Skeletal muscle satellite cell (primary cell): ENCODE data around the gene MVD.

ENCODE experiments used
- H3K27me3 ChIP-seq: 2 replicates; pipeline ENCODE4 v1.7.0; 2013; ENCODE audit warnings: low read length; ENCODE audit not compliant: control insufficient read depth, insufficient read depth
- H3K36me3 ChIP-seq: 2 replicates; pipeline ENCODE4 v1.7.0; 2013; ENCODE audit warnings: mild to moderate bottlenecking, control low read depth, low read length; ENCODE audit not compliant: insufficient read depth
- H3K4me1 ChIP-seq: 2 replicates; pipeline ENCODE4 v1.7.0; 2013; ENCODE audit warnings: low read length; ENCODE audit not compliant: control insufficient read depth, insufficient read depth
- H3K4me2 ChIP-seq: 2 replicates; pipeline ENCODE4 v1.7.0; 2013; ENCODE audit warnings: mild to moderate bottlenecking, low read length
- H3K4me3 ChIP-seq: 2 replicates; pipeline ENCODE4 v1.7.0; 2013; ENCODE audit warnings: low read length
- H3K9ac ChIP-seq: 2 replicates; pipeline ENCODE4 v1.7.0; 2013; ENCODE audit warnings: mild to moderate bottlenecking, low read depth, low read length, moderate library complexity
- H3K9me3 ChIP-seq: replicated peaks from 2 replicates; pipeline ENCODE4 v1.7.0; 2013; ENCODE audit warnings: mild to moderate bottlenecking, control low read depth, low read length

The MVD gene

GRCh38 chr16:88695218-88695617 lies 32.3 kb upstream of the MVD start:
- Histone ChIP-seq H3K4me3 (no peak overlapping the region), H3K9ac (no peak overlapping the region), H3K4me2 (no peak overlapping the region), H3K9me3 (no peaks in the 10 kb centered on the region), H3K4me1 (no peaks in the 10 kb centered on the region), H3K36me3 (peaks cover 4% of the 10 kb centered on the region), H3K27me3 (peaks cover 11% of the 10 kb centered on the region)

GRCh38 chr16:88694221-88695087 lies 31.6 kb upstream of the MVD start:
- H3K4me2 ChIP-seq = no peak overlapping the region
- no peak overlapping the region for H3K9ac ChIP-seq
- H3K27me3 ChIP-seq = peaks cover 15% of the 10 kb centered on the region
- H3K4me3 ChIP-seq = no peak overlapping the region
- H3K9me3 ChIP-seq = no peaks in the 10 kb centered on the region
- no peaks in the 10 kb centered on the region for H3K4me1 ChIP-seq
- H3K36me3 ChIP-seq = peaks cover 3% of the 10 kb centered on the region

GRCh38 chr16:88693420-88694177 lies 30.7 kb upstream of the MVD start:
- Histone ChIP-seq H3K27me3 (peaks cover 24% of the 10 kb centered on the region), H3K4me2 (no peak overlapping the region), H3K9me3 (no peaks in the 10 kb centered on the region), H3K4me3 (no peak overlapping the region), H3K4me1 (no peaks in the 10 kb centered on the region), H3K36me3 (peaks cover 3% of the 10 kb centered on the region), H3K9ac (no peak overlapping the region)

GRCh38 chr16:88692861-88693260 lies 30.0 kb upstream of the MVD start:
- H3K4me2 ChIP-seq = no peak overlapping the region
- H3K9ac ChIP-seq = no peak overlapping the region
- H3K27me3 ChIP-seq = peaks cover 29% of the 10 kb centered on the region
- H3K4me3 ChIP-seq = no peak overlapping the region
- no peaks in the 10 kb centered on the region for H3K4me1 ChIP-seq
- H3K9me3 ChIP-seq = no peaks in the 10 kb centered on the region
- no peaks in the 10 kb centered on the region for H3K36me3 ChIP-seq

GRCh38 chr16:88691924-88692560 lies 29.2 kb upstream of the MVD start:
- H3K4me2 ChIP-seq = no peak overlapping the region
- no peaks in the 10 kb centered on the region for H3K36me3 ChIP-seq
- no peak overlapping the region for H3K4me3 ChIP-seq
- H3K9ac ChIP-seq = no peak overlapping the region
- H3K4me1 ChIP-seq = no peaks in the 10 kb centered on the region
- no peaks in the 10 kb centered on the region for H3K9me3 ChIP-seq
- H3K27me3 ChIP-seq = peaks cover 31% of the 10 kb centered on the region

GRCh38 chr16:88691129-88691813 lies 28.4 kb upstream of the MVD start:
- Histone ChIP-seq H3K27me3 (peaks cover 31% of the 10 kb centered on the region), H3K4me1 (peaks cover 6% of the 10 kb centered on the region), H3K36me3 (no peaks in the 10 kb centered on the region), H3K4me3 (no peak overlapping the region), H3K9me3 (no peaks in the 10 kb centered on the region), H3K4me2 (no peak overlapping the region), H3K9ac (no peak overlapping the region)

GRCh38 chr16:88690341-88691128 lies 27.6 kb upstream of the MVD start:
- Histone ChIP-seq H3K27me3 (peaks cover 34% of the 10 kb centered on the region), H3K4me1 (peaks cover 13% of the 10 kb centered on the region), H3K9me3 (no peaks in the 10 kb centered on the region), H3K4me3 (no peak overlapping the region), H3K36me3 (no peaks in the 10 kb centered on the region), H3K4me2 (no peak overlapping the region), H3K9ac (no peak overlapping the region)

- peaks cover 43% of the 10 kb centered on the region for H3K27me3 ChIP-seq
- peaks cover 21% of the 10 kb centered on the region for H3K4me1 ChIP-seq
- H3K9me3 ChIP-seq = no peaks in the 10 kb centered on the region
- H3K9ac ChIP-seq = no peak overlapping the region
- H3K36me3 ChIP-seq = no peaks in the 10 kb centered on the region
- H3K4me2 ChIP-seq = no peak overlapping the region
- H3K4me3 ChIP-seq = no peak overlapping the region
Measured at GRCh38 chr16:88688013-88688778, 25.3 kb upstream of the MVD start.

GRCh38 chr16:88687676-88688012 lies 24.8 kb upstream of the MVD start:
- Histone ChIP-seq H3K27me3 (peaks cover 43% of the 10 kb centered on the region), H3K4me1 (peaks cover 21% of the 10 kb centered on the region)

GRCh38 chr16:88687254-88687576 lies 24.3 kb upstream of the MVD start:
- Histone ChIP-seq H3K4me3 (no peak overlapping the region), H3K4me1 (peaks cover 22% of the 10 kb centered on the region)

More at GRCh38 chr16:88687676-88688012, 24.8 kb upstream of the MVD start:
- Histone ChIP-seq H3K36me3 (no peaks in the 10 kb centered on the region), H3K4me3 (no peak overlapping the region), H3K9ac (no peak overlapping the region), H3K9me3 (no peaks in the 10 kb centered on the region), H3K4me2 (no peak overlapping the region)

More at GRCh38 chr16:88687254-88687576, 24.3 kb upstream of the MVD start:
- Histone ChIP-seq H3K9me3 (no peaks in the 10 kb centered on the region), H3K9ac (no peak overlapping the region), H3K27me3 (peaks cover 45% of the 10 kb centered on the region), H3K36me3 (no peaks in the 10 kb centered on the region), H3K4me2 (no peak overlapping the region)
